ENCODE measurements around the gene DUS3L. TPM values are rescaled to one million over a fixed set of nuclear protein-coding genes. Genes with fewer than 3 reads are reported as not detected.

DUS3L gene
- total and polyA plus RNA-seq, 5 experiments from 2014 or later, result 26.3 to 116 (median 43.2) TPM

GRCh38 chr19:5803752-5804515 lies 13.0 kb upstream of the DUS3L start:
- DNase-seq (peak; percentile 85 to 98 (median 93)), ATAC-seq (peak; percentile 94 to 96)
- Mint-ChIP-seq H3K36me3 (no peaks in the 10 kb centered on the region), H3K4me1 (peaks cover 14 to 27% (median 25%) of the 10 kb centered on the region in 4 donors), H3K9me3 (no peaks in the 10 kb centered on the region), H3K27me3 (peaks cover 6 to 18% (median 14%) of the 10 kb centered on the region in 5 donors), H3K4me3 (peak overlapping the region; percentile 70 to 86 (median 79)), H3K27ac (peak overlapping the region in 8 of 10 donors; percentile 55 to 91 (median 80))
- POLR2A ChIA-PET, result interaction anchor here (0.6 to 1.8 kb wide), 12 partner anchors 13 to 1086 kb away, joined by 3 to 23 read pairs (median 4); partner anchors contain the start of genes DENND1C, DUS3L, NDUFA11 and RANBP3

- Mint-ChIP-seq H3K36me3 (no peaks in the 10 kb centered on the region), H3K4me1 (peaks cover 16 to 27% (median 25%) of the 10 kb centered on the region in 4 donors), H3K27me3 (peaks cover 7 to 24% (median 17%) of the 10 kb centered on the region in 5 donors), H3K9me3 (no peaks in the 10 kb centered on the region), H3K27ac (peak overlapping the region in 3 of 10 donors; percentile 33 to 65 (median 37)), H3K4me3 (peak overlapping the region; percentile 62 to 86 (median 76))
- DNase-seq (no peak), ATAC-seq (no peak)
- POLR2A ChIA-PET, result interaction anchor here (0.6 to 1.8 kb wide), 9 partner anchors 12 to 678 kb away, joined by 3 to 23 read pairs (median 5); partner anchors contain the start of genes DENND1C, DUS3L, NDUFA11 and RANBP3
These were observed 12.4 kb upstream of the DUS3L start for GRCh38 chr19:5803441-5803751.

- Mint-ChIP-seq H3K4me1 (peaks cover 16 to 27% (median 25%) of the 10 kb centered on the region in 4 donors), H3K27me3 (peaks cover 7 to 32% (median 18%) of the 10 kb centered on the region in 5 donors), H3K36me3 (no peaks in the 10 kb centered on the region), H3K27ac (peak overlapping the region in 2 of 10 donors; percentile 41 to 73), H3K4me3 (peak overlapping the region in 8 of 10 donors; percentile 55 to 83 (median 62)), H3K9me3 (no peaks in the 10 kb centered on the region)
- POLR2A ChIA-PET, result no interaction called here
- no peak for ATAC-seq
- peak in 1 of 10 donors; percentile 32 for DNase-seq
These were observed 11.0 kb upstream of the DUS3L start for GRCh38 chr19:5801796-5802619.

GRCh38 chr19:5800361-5801270 lies 9.7 kb upstream of the DUS3L start:
- H3K36me3 Mint-ChIP-seq, result no peaks in the 10 kb centered on the region
- DNase-seq (no peak), ATAC-seq (no peak)
- peak overlapping the region in 1 of 10 donors; percentile 26 for H3K4me3 Mint-ChIP-seq
- H3K9me3 Mint-ChIP-seq, result no peaks in the 10 kb centered on the region
- H3K27ac Mint-ChIP-seq, result peak overlapping the region in 2 of 10 donors; percentile 11 to 18
- H3K27me3 Mint-ChIP-seq, result peaks cover 7 to 32% (median 21%) of the 10 kb centered on the region in 5 donors
- POLR2A ChIA-PET, result no interaction called here
- H3K4me1 Mint-ChIP-seq, result peaks cover 14 to 27% (median 25%) of the 10 kb centered on the region in 4 donors

- DNase-seq (no peak), ATAC-seq (no peak)
- Mint-ChIP-seq H3K27ac (peak overlapping the region in 2 of 10 donors; percentile 18 to 43), H3K4me1 (peaks cover 14 to 27% (median 23%) of the 10 kb centered on the region in 4 donors), H3K4me3 (peak overlapping the region in 1 of 10 donors; percentile 24), H3K27me3 (peaks cover 7 to 32% (median 21%) of the 10 kb centered on the region in 5 donors), H3K9me3 (no peaks in the 10 kb centered on the region), H3K36me3 (no peaks in the 10 kb centered on the region)
- POLR2A ChIA-PET, result no interaction called here
These were observed 8.6 kb upstream of the DUS3L start for GRCh38 chr19:5799247-5800241.

- Mint-ChIP-seq H3K4me1 (peaks cover 8 to 14% (median 12%) of the 10 kb centered on the region in 4 donors), H3K36me3 (no peaks in the 10 kb centered on the region), H3K4me3 (no peak overlapping the region), H3K27me3 (peaks cover 7 to 32% (median 20%) of the 10 kb centered on the region in 5 donors), H3K27ac (no peak overlapping the region), H3K9me3 (no peaks in the 10 kb centered on the region)
- no peak for ATAC-seq
- POLR2A ChIA-PET, result no interaction called here
- no peak for DNase-seq
These were observed 7.3 kb upstream of the DUS3L start for GRCh38 chr19:5798244-5798643.

GRCh38 chr19:5795382-5795919 lies 4.5 kb upstream of the DUS3L start:
- Mint-ChIP-seq H3K27me3 (peaks cover 5 to 26% (median 12%) of the 10 kb centered on the region in 5 donors), H3K36me3 (peaks cover under 1 to 4% (median 3%) of the 10 kb centered on the region in 3 donors), H3K4me3 (no peak overlapping the region), H3K4me1 (peaks cover 7 to 9% (median 8%) of the 10 kb centered on the region in 4 donors), H3K9me3 (peaks cover 0 to 3% (median 0%) of the 10 kb centered on the region in 9 donors), H3K27ac (no peak overlapping the region)
- DNase-seq (no peak), ATAC-seq (no peak)
- POLR2A ChIA-PET, result no interaction called here

- Mint-ChIP-seq H3K27ac (peak overlapping the region in 1 of 10 donors; percentile 46), H3K36me3 (peaks cover 4 to 22% (median 7%) of the 10 kb centered on the region in 3 donors), H3K4me3 (no peak overlapping the region), H3K4me1 (peaks cover 11 to 19% (median 15%) of the 10 kb centered on the region in 4 donors), H3K9me3 (peaks cover 0 to 3% (median 0%) of the 10 kb centered on the region in 9 donors), H3K27me3 (peaks cover 0 to 10% (median 3%) of the 10 kb centered on the region in 5 donors)
- ATAC-seq, result no peak
- no peak for DNase-seq
- POLR2A ChIA-PET, result interaction anchor here (0.7 to 2.1 kb wide), 3 partner anchors 34 to 185 kb away, joined by 3 to 8 read pairs (median 5); partner anchors contain the start of gene RANBP3
These were observed 2.2 kb upstream of the DUS3L start for GRCh38 chr19:5793188-5793587.

- H3K4me3 Mint-ChIP-seq, result no peak overlapping the region
- POLR2A ChIA-PET, result interaction anchor here (1.5 to 2.9 kb wide), 4 partner anchors 36 to 1067 kb away, joined by 3 to 19 read pairs (median 9); partner anchors contain the start of genes NDUFA11, RANBP3 and VMAC
- peaks cover 0 to 3% (median 0%) of the 10 kb centered on the region in 9 donors for H3K9me3 Mint-ChIP-seq
- DNase-seq (no peak), ATAC-seq (no peak)
- peaks cover 0 to 7% (median 0%) of the 10 kb centered on the region in 5 donors for H3K27me3 Mint-ChIP-seq
- peaks cover 4 to 26% (median 7%) of the 10 kb centered on the region in 3 donors for H3K36me3 Mint-ChIP-seq
- peaks cover 11 to 21% (median 16%) of the 10 kb centered on the region in 4 donors for H3K4me1 Mint-ChIP-seq
- H3K27ac Mint-ChIP-seq, result peak overlapping the region in 4 of 10 donors; percentile 28 to 57 (median 52)
These were observed 1.3 kb upstream of the DUS3L start for GRCh38 chr19:5792224-5792623.

- no peak for ATAC-seq
- Mint-ChIP-seq H3K36me3 (peaks cover 4 to 39% (median 13%) of the 10 kb centered on the region in 3 donors), H3K4me1 (peaks cover 13 to 21% (median 16%) of the 10 kb centered on the region in 4 donors), H3K9me3 (peaks cover 0 to 3% (median 0%) of the 10 kb centered on the region in 9 donors), H3K27me3 (peaks cover 0 to 2% (median 0%) of the 10 kb centered on the region in 5 donors), H3K4me3 (peak overlapping the region; percentile 92 to 100 (median 99)), H3K27ac (peak overlapping the region; percentile 99 to 100 (median 100))
- POLR2A ChIA-PET, result interaction anchor here (0.7 to 2.9 kb wide), 7 partner anchors 38 to 947 kb away, joined by 3 to 19 read pairs (median 4); partner anchors contain the start of genes CATSPERD, GPR108, LONP1 and NDUFA11
- no peak for DNase-seq
These were observed 941 bp downstream of the DUS3L start for GRCh38 chr19:5789886-5790558.
